HL-60 (cell line): ENCODE results near the gene GPR4.

Source experiments
- DNase-seq, 2 experiments: peaks; one replicate each; pipeline ENCODE4 v3.0.0-alpha.2; 2010 to 2020; ENCODE audit warnings: low read depth in 1 of 2, low spot score in 1 of 2
- H3K27ac ChIP-seq: fragments of 250-450 bp; sonication (Bioruptor Pico); replicated peaks from 2 replicates; pipeline ENCODE4 v1.5.1; 2020; ENCODE audit warnings: mild to moderate bottlenecking, moderate library complexity
- H3K27me3 ChIP-seq: fragments of 250-450 bp; sonication (Bioruptor Pico); 2 replicates; pipeline ENCODE4 v1.5.1; 2021; ENCODE audit warnings: mild to moderate bottlenecking, moderate library complexity; ENCODE audit not compliant: insufficient read depth, poor library complexity, severe bottlenecking
- H3K4me3 ChIP-seq: replicated peaks from 2 replicates; pipeline ENCODE4 v1.5.1; 2011; ENCODE audit warnings: mild to moderate bottlenecking, control low read depth, low read length; ENCODE audit not compliant: insufficient read depth
- CTCF ChIP-seq: IDR thresholded peaks from one replicate; pipeline ENCODE4 v1.5.1; 2011; ENCODE audit warnings: low read length, control low read depth, inconsistent platforms; ENCODE audit not compliant: insufficient read depth
- GABPA ChIP-seq: IDR thresholded peaks from 2 replicates; pipeline ENCODE4 v1.6.1; 2012; ENCODE audit warnings: low read depth
- POLR2AphosphoS5 ChIP-seq: IDR thresholded peaks from 2 replicates; pipeline ENCODE4 v1.6.1; 2012; ENCODE audit warnings: low read depth
- REST ChIP-seq: IDR thresholded peaks from 2 replicates; pipeline ENCODE4 v1.6.1; 2012; ENCODE audit warnings: low read depth; ENCODE audit not compliant: insufficient replicate concordance
- SPI1 ChIP-seq: IDR thresholded peaks from 2 replicates; pipeline ENCODE4 v1.6.1; 2012; ENCODE audit warnings: low read depth, mild to moderate bottlenecking, borderline replicate concordance

The GPR4 gene

GRCh38 chr19:45564131-45564780 is 37.8 kb downstream of the GPR4 start:
- Histone ChIP-seq H3K27me3 (no peaks in the 10 kb centered on the region), H3K4me3 (no peak overlapping the region), H3K27ac (no peak overlapping the region)
- no peak for DNase-seq
- TF ChIP-seq POLR2AphosphoS5 (no peak), CTCF (no peak), GABPA (no peak), SPI1 (no peak), REST (no peak)

GRCh38 chr19:45560686-45561085 is 41.3 kb downstream of the GPR4 start:
- DNase-seq, result no peak
- Histone ChIP-seq H3K27me3 (no peaks in the 10 kb centered on the region), H3K27ac (no peak overlapping the region), H3K4me3 (no peak overlapping the region)
- TF ChIP-seq CTCF, result no peak
- TF ChIP-seq GABPA, result no peak
- no peak for TF ChIP-seq REST
- no peak for TF ChIP-seq SPI1
- TF ChIP-seq POLR2AphosphoS5, result no peak

- TF ChIP-seq SPI1 (no peak), REST (no peak)
- DNase-seq, result no peak
- no peak overlapping the region for H3K27ac ChIP-seq
- H3K27me3 ChIP-seq, result no peaks in the 10 kb centered on the region
- no peak overlapping the region for H3K4me3 ChIP-seq
Measured at GRCh38 chr19:45560038-45560437, 42.0 kb downstream of the GPR4 start.
